ENCODE measurements around the gene PRKAA2. TPM values are rescaled to one million over a fixed set of nuclear protein-coding genes. Genes with fewer than 3 reads are reported as not detected.

Gene PRKAA2
- total RNA-seq, 2 donors from 2014 or later, result not detected

Other genes starting within 250 kb of the PRKAA2 start
- under 1 TPM in 1 of 2 donors, not detected in 1; 0.52 TPM for gene PLPP3, start 65.8 kb upstream of the PRKAA2 start, total RNA-seq
- not detected for gene FYB2, start 174.1 kb downstream of the PRKAA2 start, total RNA-seq
- gene C8A, start 209.5 kb downstream of the PRKAA2 start, total RNA-seq, result not detected